Progenitor cell of endocrine pancreas (in vitro differentiated cells): ENCODE measurements around the gene PRDM16. TPM values are rescaled to one million over a fixed set of nuclear protein-coding genes. Genes with fewer than 3 reads are reported as not detected.

Experiments
- DNase-seq: peaks from one replicate; pipeline ENCODE4 v3.0.0; 2021; ENCODE audit warnings: low spot score; ENCODE audit not compliant: unreplicated experiment
- H3K27ac Mint-ChIP-seq: 2 replicates; pipeline ENCODE4 v1.8.0; 2021; ENCODE audit warnings: mild to moderate bottlenecking, moderate library complexity, mixed read lengths
- H3K27me3 Mint-ChIP-seq: 2 replicates; pipeline ENCODE4 v1.8.0; 2021; ENCODE audit warnings: mixed read lengths
- H3K36me3 Mint-ChIP-seq: 2 replicates; pipeline ENCODE4 v1.8.0; 2022; ENCODE audit warnings: mixed read lengths; ENCODE audit not compliant: insufficient read depth
- H3K4me1 Mint-ChIP-seq: 2 replicates; pipeline ENCODE4 v1.8.0; 2021; ENCODE audit warnings: low read depth, mixed read lengths
- H3K4me3 Mint-ChIP-seq: 2 replicates; pipeline ENCODE4 v1.8.0; 2021; ENCODE audit warnings: low read depth, mild to moderate bottlenecking, moderate library complexity, mixed read lengths
- H3K9me3 Mint-ChIP-seq: 2 replicates; pipeline ENCODE4 v1.8.0; 2021; ENCODE audit warnings: low read depth, mixed read lengths
- CTCF ChIP-seq: fragments of 200-600 bp; sonication (generic); IDR thresholded peaks from one replicate; pipeline ENCODE4 v1.5.0; 2021; ENCODE audit warnings: antibody characterized with exemption, mild to moderate bottlenecking; ENCODE audit not compliant: unreplicated experiment
- total RNA-seq: library from RNA; stranded (reverse); gene quantifications from 2 replicates; pipeline ENCODE4 v1.2.1, GENCODE V29; 2021

PRDM16 gene
- total RNA-seq, 1 donor from 2014 or later: 69.1 TPM

GRCh38 chr1:3465935-3466321 is 396.9 kb downstream of the PRDM16 start:
- Mint-ChIP-seq H3K4me1 (peaks cover 6% of the 10 kb centered on the region), H3K27ac (no peak overlapping the region), H3K4me3 (no peak overlapping the region), H3K27me3 (no peaks in the 10 kb centered on the region), H3K36me3 (no peaks in the 10 kb centered on the region), H3K9me3 (no peaks in the 10 kb centered on the region)
- DNase-seq: no peak
- TF ChIP-seq CTCF: no peak

- Mint-ChIP-seq H3K27ac (no peak overlapping the region), H3K4me3 (no peak overlapping the region), H3K4me1 (peaks cover 6% of the 10 kb centered on the region), H3K27me3 (no peaks in the 10 kb centered on the region), H3K9me3 (no peaks in the 10 kb centered on the region), H3K36me3 (no peaks in the 10 kb centered on the region)
- DNase-seq: no peak
- no peak for TF ChIP-seq CTCF
These were observed 397.5 kb downstream of the PRDM16 start for GRCh38 chr1:3466366-3467075.

GRCh38 chr1:3467096-3468036 is 398.4 kb downstream of the PRDM16 start:
- Mint-ChIP-seq H3K4me1 (peaks cover 8% of the 10 kb centered on the region), H3K4me3 (no peak overlapping the region), H3K27me3 (no peaks in the 10 kb centered on the region), H3K9me3 (no peaks in the 10 kb centered on the region), H3K36me3 (no peaks in the 10 kb centered on the region), H3K27ac (no peak overlapping the region)
- DNase-seq: no peak
- no peak for TF ChIP-seq CTCF

- Mint-ChIP-seq H3K9me3 (no peaks in the 10 kb centered on the region), H3K4me3 (no peak overlapping the region), H3K36me3 (no peaks in the 10 kb centered on the region), H3K27me3 (no peaks in the 10 kb centered on the region), H3K27ac (no peak overlapping the region), H3K4me1 (peaks cover 8% of the 10 kb centered on the region)
- TF ChIP-seq CTCF: no peak
- no peak for DNase-seq
These were observed 399.5 kb downstream of the PRDM16 start for GRCh38 chr1:3468236-3469103.
